Limb (tissue), 2 donors: ENCODE data around the gene FRG2B.
"Not testable (repeated sequence)": the region's sequence is repeated elsewhere in the genome, so short reads cannot be mapped to it uniquely, and the experiment has no call there.

Experiments used
- DNase-seq, 2 donors: peaks; one replicate each; pipeline ENCODE4 v3.0.0-alpha.2; 2016; ENCODE audit errors: extremely low spot score in 2 of 2

FRG2B gene

DNA sequence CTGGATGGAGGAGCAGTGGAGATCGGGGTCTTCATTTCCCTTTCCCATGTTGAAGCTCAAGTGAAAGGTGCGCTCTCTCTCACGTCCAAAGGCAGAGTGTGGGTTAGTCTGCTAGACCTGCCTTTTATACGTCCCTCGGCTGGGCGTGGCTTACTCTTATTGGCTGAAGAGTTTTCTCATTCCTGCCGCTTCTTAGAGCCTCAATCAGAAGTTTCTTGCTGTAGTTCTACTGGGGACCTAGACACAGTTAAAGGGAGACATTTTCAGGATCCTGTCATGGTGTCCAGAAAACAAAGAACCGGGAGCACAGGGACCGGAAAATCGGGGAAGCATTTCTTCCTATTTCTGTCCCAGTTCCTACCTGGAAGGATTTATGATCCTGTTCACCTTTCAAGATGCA is at the start of gene FRG2B:
TSS of gene FRG2B (minus strand) at position 101 of the 400 bp plus-strand sequence. CDS start at position 48, 53 bp downstream.
- not testable (repeated sequence) for DNase-seq

DNA sequence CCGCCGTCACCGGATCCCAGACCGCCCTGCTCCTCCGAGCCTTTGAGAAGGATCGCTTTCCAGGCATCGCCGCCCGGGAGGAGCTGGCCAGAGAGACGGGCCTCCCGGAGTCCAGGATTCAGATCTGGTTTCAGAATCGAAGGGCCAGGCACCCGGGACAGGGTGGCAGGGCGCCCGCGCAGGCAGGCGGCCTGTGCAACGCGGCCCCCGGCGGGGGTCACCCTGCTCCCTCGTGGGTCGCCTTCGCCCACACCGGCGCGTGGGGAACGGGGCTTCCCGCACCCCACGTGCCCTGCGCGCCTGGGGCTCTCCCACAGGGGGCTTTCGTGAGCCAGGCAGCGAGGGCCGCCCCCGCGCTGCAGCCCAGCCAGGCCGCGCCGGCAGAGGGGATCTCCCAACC is 40.9 kb upstream of the FRG2B start:
- DNase-seq = not testable (repeated sequence)

DNA sequence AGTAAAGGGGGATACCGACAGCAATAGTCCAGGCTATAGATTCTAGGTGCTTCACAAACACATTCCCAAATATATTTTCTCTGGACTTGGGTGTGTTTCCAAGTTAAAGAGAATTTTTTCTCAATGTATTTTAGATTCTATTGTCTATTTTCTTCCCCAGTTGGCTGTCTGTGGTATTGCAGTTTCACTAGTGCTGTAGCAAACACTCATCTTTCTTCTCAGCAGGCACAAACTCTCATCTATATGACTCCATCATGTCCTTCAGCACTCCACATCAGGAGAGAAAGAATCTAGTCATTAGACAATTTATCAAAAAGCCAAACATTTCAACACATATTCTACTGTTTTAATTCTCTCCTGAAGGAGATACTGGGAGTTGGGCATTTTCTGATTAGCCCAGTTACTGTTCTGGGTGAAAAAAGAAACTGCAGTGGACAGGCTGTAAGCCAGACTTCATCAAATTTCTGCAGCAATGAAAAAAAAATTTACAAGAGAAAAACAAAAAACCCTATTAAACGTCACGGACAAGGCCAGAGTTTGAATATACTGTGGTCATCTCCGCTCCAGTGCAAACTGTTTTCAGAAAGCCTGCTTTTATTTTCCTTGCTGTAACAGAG is 37.1 kb upstream of the FRG2B start:
- not testable (repeated sequence) for DNase-seq

DNA sequence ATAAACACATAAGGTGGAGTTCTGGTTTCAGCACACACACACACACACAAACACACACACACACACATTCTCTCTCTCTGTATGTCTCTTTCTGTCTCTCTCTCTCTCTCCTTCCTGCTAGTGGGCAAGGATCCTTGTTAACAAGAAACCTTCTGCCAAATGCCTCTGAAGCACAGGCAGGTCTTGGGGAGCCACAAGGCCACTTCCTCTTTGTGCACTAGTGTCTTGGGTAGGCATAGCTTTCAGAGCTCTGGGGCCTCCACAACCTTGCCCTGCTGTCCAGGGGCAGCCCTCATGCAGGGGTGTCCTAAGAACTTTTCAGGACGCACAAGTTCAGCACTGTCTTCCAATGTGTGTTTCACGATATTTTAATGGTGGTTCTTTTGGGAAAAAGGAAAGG is 34.5 kb upstream of the FRG2B start:
- DNase-seq = not testable (repeated sequence)

DNA sequence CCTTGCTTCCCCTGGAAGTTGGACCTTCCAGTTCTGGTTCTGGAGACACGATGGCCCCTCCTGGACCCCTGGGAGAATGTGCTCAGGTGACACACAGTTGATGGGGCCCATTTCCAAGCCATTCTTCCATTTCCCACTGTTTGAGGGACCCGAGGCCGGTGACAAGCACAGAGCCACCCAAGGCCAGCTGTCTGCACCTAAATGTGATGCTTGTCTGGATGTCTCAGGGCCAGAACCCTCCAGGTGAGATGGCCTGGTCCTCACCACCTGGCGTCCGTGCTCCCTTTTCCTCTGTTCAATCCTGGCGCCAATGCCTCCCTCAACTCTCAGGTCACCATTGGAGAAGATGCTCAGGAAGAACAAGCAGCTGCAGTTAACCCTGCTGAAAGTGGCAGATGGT is 33.9 kb upstream of the FRG2B start:
- not testable (repeated sequence) for DNase-seq

DNA sequence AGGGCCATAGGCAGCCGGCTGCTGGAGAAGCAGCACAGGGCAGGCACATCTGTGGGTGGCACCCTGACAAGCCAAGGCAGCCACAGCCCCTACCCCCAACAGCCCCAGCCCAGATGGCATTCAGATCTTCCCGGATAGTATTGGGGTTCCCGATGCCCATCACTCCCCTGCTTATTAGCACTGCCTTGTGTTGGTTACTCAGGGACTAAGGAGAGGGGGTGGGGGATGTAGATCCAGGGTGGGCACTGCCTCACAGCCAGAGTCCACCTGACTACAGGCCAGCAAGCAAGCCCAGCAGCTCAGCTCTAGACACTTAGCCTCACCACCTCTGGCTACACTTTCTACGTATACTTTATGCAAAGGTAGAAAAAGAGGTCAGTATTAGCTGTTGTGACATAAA is 30.7 kb upstream of the FRG2B start:
- DNase-seq = not testable (repeated sequence)

DNA sequence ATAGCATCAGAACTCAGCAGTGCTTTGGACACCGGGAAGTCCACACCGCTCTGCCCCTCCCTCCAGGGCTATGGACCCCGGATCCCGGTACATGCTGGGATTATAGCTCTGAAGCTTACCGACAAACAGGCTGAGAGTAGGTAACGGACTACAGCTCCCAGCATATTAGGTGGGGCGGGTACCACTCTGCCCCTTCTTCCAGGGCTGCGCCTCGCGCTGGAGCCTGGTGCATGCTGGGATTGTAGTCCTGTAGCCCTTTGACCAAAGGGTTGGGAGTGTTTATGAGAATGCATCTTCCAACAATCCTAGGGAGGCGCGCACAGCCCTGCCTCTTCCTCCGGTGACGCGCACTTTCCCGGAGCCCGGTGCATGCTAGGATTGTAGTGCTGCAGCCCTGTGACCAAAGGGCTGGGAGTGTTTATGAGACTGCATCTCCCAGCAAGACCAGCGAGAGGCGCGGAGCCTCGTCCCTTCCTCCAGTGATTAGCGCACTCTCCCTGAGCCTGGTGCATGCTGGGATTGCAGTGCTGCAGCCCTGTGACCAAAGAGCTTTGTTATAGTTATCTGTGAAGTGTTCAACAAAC is 22.4 kb upstream of the FRG2B start:
- not testable (repeated sequence) for DNase-seq

DNA sequence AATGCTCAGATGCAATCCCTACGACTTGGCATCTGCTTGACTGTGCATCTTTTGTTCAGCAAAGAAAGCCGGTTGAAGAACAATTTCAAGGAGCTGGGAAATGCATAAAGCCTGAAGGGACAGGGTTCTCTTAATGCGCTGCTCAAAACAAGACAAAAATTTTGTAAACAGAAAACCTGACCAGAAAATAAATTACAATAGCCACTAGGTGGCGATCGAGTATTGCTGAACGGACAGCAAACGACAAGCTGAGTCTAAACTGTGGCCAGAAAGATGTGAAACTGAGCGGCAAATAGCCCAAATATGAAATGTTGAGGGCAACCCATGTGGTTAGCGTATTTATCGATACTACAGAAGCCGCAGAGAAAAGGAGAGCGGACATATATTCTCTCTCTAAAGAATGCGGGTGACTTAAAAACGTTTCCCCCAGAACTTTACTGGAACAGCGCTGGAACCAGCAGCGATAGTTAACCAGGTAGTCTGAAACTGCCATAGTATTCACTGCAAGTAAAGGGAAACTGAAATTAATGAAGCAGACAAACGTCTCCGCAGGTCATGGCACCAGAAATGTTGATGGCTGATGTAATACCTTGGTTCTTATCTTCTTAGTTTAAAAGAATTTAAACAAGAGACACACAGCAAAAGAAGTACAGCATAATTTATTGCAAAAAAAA is 20.6 kb upstream of the FRG2B start:
- DNase-seq = not testable (repeated sequence)

DNA sequence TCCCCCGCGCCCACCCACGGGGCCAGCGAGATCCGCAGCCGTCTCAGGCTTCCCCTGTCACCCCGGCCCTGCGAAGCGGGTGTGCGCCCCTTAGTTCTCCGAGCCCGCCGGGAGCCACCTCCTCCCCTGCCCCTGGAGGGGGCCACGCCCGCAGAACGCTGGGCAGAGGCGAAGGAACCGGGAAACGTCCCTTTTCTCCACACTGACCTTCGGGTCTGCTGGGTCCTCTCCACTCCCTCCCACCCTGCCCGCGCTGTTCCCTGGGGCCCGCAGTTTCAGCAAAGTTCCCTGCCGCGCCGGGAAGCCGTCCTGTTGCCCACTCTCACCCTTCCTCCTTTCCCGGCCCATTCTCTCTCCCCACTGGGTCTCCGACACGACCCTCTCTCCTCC is 11.2 kb upstream of the FRG2B start:
- DNase-seq = not testable (repeated sequence)

DNA sequence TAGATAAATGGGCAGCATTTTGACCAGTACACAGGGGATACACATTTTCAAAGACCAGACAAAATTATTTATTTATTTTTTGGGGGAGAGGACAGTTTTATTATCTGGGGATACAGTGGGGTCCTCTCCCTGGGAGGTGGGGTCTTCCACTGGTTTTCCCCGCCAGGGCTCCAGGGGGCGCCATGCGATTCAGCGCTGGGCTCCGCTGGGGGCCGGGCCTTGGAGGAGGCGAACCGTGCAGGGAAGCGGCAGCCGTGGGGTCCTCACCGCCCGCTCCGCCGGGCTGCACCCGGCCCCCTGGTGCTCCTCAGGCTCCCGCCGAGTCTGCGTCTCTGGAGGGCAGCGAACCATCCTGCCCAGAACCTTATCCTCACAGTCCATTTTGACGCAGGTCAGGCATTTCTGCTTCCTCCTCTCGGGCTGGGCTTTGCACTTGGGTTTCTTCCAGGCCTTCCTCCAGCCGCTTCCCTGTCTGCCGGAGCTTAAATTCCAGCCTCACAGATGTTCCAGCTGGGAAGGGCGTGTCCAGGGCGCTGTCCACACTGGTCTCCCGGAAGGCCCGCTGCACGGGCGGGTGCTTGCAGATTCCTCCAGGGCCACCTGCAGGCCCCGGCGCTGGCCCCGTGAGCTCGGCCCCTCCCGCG is 10.7 kb upstream of the FRG2B start:
- DNase-seq = not testable (repeated sequence)

DNA sequence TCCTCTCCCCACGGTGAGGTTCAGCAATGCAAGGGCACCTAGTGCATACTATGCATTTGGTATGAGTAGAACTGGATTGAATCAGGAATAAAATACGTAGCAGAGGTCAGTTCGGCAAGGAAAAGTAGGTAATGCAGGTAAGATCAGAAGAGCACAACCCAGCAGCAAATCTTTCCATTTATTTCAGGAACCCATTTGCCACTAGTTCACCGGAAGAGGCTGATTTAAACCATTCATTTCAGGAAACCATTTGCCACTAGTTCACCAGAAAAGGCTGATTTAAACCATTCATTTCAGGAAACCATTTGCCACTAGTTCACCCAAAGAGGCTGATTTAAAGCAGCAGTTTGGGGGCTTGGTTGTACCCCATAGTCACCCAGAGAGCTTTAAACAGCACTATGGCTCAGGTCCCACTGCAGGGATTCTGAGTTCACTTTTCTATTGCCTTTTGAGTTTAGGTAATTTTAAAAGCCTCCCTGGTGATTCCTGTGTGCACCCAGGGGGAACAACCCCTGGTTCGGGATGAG is 4.2 kb upstream of the FRG2B start:
- not testable (repeated sequence) for DNase-seq

DNA sequence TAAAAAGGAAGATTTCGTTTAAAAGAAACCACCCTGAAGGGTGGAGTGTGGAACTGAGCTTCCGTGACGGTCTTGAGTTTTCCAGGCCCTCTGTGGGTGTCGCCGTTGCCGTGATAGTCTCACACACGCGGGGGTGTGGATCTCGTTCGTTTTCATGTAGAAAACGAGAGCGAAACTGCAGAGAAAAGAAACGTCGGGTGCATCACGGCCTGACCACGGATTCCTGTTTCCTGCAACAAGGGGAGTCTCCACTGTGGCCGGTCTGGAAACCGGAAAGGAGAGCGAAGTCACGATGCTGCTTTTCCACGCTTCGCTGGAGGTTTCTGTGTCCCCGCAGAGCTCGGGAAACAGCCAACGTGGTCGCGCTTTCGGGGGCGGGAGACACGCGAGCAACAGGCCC is 4.1 kb downstream of the FRG2B start:
- not testable (repeated sequence) for DNase-seq

DNA sequence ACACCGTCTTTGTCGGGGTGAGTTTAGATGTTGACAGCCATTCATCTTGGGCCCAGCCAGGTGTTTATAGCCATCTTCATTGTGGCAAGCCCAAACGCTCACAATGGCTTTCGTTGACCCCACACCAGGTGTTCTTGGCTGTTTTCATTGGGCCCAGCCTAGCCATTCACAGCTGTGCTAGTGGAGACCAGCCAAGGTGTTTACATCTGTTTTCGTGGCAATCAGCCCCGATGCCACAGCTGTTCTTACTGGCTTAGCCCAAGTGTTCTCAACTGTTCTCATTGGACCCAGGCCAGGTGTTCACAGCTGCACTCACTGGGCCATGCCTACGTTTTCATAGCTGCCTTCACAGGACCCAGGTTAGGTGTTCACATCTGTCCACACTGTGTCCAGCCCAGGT is 7.7 kb downstream of the FRG2B start:
- DNase-seq = no peak

DNA sequence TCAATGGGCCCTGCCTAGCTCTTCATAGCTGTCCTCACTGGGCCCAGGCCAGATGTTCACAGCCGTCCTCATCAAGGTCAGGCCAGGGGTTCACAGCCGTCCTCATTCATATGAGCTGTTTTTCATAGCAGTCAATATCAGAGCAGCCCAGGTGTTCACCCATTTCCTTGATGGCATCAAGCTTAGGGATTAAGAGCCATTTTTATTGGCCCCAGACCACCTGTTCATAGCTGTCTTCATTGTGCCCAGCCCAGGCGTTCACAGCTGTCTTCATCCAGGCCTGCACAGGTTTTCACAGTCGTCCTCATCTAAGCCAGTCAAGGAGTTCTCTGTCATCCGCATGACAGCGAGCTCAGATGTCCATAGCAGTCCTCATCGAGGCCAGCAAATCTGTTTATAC is 9.4 kb downstream of the FRG2B start:
- DNase-seq = no peak

DNA sequence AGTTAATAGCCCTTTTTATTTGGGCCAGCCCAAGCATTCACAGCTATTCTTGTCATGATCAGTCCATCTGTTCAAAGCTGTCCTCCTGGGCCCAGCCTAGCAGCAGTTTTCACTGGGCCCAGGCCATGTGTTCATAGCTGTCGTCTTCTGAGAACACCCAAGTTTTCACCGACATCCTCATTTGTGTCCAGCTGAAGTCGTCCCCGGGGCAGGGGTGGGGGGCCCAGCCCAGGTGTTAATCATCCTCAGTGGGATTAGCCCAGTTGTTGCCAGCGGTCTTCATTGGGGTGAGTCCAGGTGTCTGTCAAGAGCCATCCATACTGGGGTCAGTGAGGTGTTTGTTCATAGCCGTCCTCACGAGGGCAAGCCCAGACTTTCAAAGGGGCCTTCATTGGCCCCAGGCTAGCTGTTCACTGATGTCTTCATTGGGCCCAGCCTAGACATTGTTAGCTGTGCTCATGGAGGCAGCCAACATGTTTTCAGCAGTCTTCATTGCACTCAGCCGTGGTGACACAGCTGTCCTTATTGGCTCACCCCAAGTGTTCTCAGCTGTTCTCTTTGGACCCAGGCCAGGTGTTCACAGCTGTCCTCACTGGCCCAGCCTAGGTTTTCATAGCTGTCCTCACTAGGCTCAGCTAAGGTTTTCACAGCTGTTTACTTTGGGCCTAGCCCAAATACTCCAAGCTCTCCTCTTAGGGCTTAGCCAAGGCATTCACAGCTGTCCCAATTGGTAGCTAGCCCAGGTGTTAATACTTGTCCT is 10.0 kb downstream of the FRG2B start:
- DNase-seq = no peak

DNA sequence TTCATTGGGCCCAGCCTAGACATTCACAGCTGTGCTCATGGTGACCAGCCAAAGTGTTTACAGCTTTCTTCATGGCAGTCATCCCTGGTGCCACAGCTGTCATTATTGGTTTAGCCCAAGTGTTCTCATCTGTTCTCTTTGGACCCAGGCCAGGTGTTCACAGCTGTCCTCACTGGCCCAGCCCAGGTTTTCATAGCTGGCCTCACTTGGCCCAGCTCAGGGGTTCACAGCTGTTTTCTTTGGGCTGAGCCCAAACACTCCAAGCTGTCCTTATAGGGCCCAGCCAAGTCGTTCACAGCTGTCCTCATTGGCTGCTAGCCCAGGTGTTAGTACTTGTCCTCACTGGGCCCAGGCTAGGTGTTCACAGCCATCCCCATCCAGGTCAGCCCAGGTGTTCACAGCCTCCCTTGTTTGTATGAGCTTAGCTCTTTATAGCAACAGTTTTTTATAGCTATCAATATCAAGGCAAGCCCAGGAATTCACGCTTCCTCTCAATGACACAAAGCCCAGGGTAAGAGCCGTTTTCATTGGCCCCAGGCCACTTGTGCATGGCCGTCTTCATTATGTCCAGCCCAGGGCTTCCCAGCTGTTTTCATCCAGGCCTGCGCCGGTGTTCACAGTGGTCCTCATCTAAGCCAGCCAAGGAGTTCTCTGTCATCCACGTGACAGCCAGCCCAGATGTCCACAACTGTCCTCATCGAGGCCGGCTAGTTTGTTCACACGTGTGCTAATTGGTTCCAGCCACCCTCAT is 11.6 kb downstream of the FRG2B start:
- no peak for DNase-seq

DNA sequence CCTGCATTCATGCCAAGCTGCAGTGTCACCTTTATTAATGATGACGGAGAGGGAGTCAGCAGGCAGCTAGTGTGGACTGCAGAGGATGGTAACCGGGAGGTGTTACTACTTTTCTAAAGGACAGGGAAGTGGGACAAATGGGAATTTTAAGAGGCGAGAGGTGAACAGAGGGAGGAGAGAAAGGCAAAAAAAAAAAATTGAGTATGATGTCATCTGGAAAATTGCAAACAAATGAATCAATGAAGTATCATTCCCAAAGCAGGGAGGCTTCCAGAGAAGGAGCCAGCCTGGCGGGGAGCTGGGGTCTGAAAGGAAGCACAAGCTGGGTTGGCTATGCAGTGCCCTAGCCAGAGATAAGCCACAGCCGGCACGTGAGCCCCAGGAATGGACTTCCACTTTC is 12.9 kb downstream of the FRG2B start:
- DNase-seq = no peak

DNA sequence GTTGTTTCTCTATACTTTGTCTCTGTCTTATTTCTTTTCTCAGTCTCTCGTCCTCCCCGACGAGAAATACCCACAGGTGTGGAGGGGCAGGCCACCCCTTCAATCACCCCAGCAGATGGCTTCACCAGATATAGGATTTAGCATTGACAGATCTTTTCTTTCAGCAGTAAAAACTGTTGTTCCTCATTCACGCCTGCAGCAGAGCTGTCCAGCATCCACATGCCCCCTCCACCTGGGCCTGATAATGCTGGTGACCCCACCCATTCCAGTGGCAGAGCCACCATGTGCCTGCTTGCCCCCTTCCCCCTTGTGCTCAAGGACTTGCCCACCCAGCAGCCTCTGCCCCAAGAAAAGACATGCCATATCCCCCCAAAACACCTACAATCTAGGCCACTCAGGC is 15.5 kb downstream of the FRG2B start:
- no peak for DNase-seq

DNA sequence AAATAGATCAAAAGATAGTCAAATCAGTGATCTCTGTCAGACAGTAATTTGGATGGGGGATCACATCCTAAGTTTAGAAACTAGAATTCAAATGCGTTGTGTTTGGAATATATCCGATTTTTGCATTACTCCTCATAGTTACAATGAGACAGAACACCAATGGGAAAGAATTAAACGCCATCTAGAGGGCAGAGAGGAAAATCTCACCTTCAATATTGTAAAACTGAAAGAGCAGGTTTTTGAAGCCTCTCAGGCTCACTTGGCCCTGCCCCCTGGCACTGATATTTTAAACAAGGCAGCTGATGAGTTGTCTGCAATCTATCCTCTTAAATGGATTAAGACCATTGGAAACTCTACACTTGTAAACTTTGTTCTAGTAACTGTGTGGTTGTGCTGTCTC is 17.7 kb downstream of the FRG2B start:
- DNase-seq = peak in 1 of 2 donors; percentile 4

DNA sequence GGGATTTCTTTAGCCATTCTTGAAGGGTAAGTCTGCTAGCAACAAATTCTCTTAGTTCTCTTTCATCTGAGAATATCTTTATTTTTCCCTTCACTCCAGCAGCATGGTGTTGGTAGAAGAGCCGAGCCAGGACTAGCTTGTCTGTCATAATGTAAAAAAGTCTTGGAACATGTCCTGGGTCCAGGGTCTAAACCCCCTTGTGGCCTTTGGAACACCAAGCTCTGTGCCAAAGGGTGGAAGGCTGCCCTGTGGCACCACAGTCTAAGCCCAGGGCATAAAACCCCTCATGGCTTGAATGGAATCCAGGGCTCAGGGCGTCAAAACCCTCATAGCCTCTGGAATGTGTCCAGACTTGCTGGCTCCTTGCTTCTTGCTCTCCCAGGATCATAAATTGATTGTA is 23.2 kb downstream of the FRG2B start:
- DNase-seq = not testable (repeated sequence)

DNA sequence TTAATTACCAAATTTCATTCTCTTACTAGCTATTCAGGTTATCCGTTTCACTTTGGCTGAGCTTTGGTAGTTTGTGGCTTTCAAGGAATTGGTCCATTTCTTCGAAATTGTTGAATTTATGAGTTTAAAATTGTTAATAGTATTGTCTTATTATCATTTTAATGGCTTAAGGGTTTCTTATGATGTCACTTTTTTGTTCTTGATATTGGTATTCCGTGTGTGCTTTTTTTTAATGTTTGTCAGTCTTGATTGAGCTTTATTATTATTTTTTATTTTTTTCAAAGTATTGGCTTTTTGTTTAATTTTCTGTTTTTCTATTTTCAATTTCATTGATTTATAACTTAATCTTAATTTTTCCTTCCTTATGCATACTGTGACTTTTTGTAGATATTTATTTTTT is 25.9 kb downstream of the FRG2B start:
- no peak for DNase-seq
